B cell (primary cell): ENCODE data around the gene ANKRD13D.

Experiments used
- EZH2 ChIP-seq: IDR thresholded peaks from 2 replicates; pipeline ENCODE4 v1.6.1; 2012; ENCODE audit warnings: borderline replicate concordance, low read depth, mild to moderate bottlenecking, moderate library complexity, low read length; ENCODE audit not compliant: insufficient read depth, poor library complexity, severe bottlenecking
- TF ChIP-seq, protein P1 (sequence below): fragments of 200-600 bp; IDR thresholded peaks from one replicate; pipeline ENCODE4 v1.8.0; 2022; ENCODE audit warnings: antibody characterized with exemption, mild to moderate bottlenecking

GRCh38 chr11:67315325-67315909 lies 26.3 kb downstream of the ANKRD13D start:
- TF ChIP-seq, protein P1, sequence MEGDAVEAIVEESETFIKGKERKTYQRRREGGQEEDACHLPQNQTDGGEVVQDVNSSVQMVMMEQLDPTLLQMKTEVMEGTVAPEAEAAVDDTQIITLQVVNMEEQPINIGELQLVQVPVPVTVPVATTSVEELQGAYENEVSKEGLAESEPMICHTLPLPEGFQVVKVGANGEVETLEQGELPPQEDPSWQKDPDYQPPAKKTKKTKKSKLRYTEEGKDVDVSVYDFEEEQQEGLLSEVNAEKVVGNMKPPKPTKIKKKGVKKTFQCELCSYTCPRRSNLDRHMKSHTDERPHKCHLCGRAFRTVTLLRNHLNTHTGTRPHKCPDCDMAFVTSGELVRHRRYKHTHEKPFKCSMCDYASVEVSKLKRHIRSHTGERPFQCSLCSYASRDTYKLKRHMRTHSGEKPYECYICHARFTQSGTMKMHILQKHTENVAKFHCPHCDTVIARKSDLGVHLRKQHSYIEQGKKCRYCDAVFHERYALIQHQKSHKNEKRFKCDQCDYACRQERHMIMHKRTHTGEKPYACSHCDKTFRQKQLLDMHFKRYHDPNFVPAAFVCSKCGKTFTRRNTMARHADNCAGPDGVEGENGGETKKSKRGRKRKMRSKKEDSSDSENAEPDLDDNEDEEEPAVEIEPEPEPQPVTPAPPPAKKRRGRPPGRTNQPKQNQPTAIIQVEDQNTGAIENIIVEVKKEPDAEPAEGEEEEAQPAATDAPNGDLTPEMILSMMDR: no peak
- TF ChIP-seq EZH2: no peak
